ENCODE data around the gene RBMY1E. TPM values are rescaled to one million over a fixed set of nuclear protein-coding genes. Genes with fewer than 3 reads are reported as not detected.
"Not testable (repeated sequence)": the region's sequence is repeated elsewhere in the genome, so short reads cannot be mapped to it uniquely, and the experiment has no call there.

Gene RBMY1E
- polyA plus RNA-seq (2013, experiment 1 of 2): not detected
- polyA plus RNA-seq (2013, experiment 2 of 2): not detected

- not testable (repeated sequence) for H3K18ac ChIP-seq (ENCODE audit: low read length); H3K4ac ChIP-seq (ENCODE audit: low read length); H3K27ac ChIP-seq (replicated peaks; ENCODE audit: low read length); H2BK15ac ChIP-seq (ENCODE audit: low read length); H2AK5ac ChIP-seq (ENCODE audit: low read depth, low read length); H3K9me3 ChIP-seq (replicated peaks in 1 of 2; ENCODE audit: control insufficient read depth in 2 of 2, insufficient read depth in 1 of 2, low read depth in 1 of 2, low read length in 2 of 2); H3K14ac ChIP-seq (ENCODE audit: low read length); H4K91ac ChIP-seq (ENCODE audit: low read depth, low read length, poor library complexity); H3K4me3 ChIP-seq (ENCODE audit: low read length in 2 of 2); H3K36me3 ChIP-seq (replicated peaks in 1 of 2; ENCODE audit: control insufficient read depth in 2 of 2, insufficient read depth in 2 of 2, low read length in 2 of 2); H3K79me1 ChIP-seq (ENCODE audit: low read depth, low read length); H2BK12ac ChIP-seq (ENCODE audit: low read length); H3K4me2 ChIP-seq (ENCODE audit: insufficient read depth, low read length, poor library complexity, severe bottlenecking); DNase-seq (ENCODE audit: low spot score); H3K27me3 ChIP-seq (ENCODE audit: control insufficient read depth in 3 of 3, insufficient read depth in 3 of 3, low read depth in 1 of 3, low read length in 3 of 3); H2BK5ac ChIP-seq (ENCODE audit: low read length); H3K9ac ChIP-seq (ENCODE audit: low read depth, low read length, poor library complexity); H4K8ac ChIP-seq (ENCODE audit: low read depth, low read length); H2AFZ ChIP-seq (ENCODE audit: low read length); H3K23ac ChIP-seq (ENCODE audit: low read depth, low read length, poor library complexity); H3K4me1 ChIP-seq (ENCODE audit: control insufficient read depth in 2 of 2, insufficient read depth in 1 of 2, low read depth in 1 of 2, low read length in 2 of 2); H2BK120ac ChIP-seq (ENCODE audit: low read depth, low read length)
- WGBS, 2 donors (ENCODE audit: extremely low coverage in 2 of 2, insufficient read length in 2 of 2, insufficient replicate concordance in 1 of 2): no CpG with 5 or more reads among the region's 29 CpGs
These were observed at the start of gene RBMY1E for GRCh38 chrY:21917932-21918331. TSS of gene RBMY1E (minus strand) at chrY:21918032. CDS start at chrY:21916054, 1,978 bp downstream.

DNA sequence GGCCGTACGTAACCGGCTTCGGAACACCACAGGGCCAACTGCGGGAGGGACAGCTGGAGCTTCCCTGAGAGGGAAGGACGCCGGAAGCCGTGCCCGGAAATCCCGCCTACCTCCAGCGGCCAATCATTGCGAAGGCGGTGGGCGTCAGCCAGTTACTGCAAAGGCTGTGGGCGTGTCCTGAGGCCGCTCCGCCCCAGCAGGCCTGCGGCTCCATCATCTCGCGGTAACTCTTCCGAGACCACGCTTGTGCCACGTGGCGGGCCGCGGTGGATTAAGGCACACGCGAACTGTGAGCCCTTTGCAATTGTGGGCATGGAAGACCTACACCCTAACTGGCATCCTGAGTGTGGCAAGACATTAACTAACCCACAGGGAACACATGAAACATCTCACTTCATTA lies 23.4 kb downstream of the RBMY1E start, which contains the start of gene RBMY1D:
Gene RBMY1D (minus strand): TSS at position 101 of the 400 bp plus-strand sequence. CDS start 2,013 bp downstream, outside the sequence.
- not testable (repeated sequence) for H3K23ac ChIP-seq (ENCODE audit: low read depth, low read length, poor library complexity); H2BK15ac ChIP-seq (ENCODE audit: low read length); H2AK5ac ChIP-seq (ENCODE audit: low read depth, low read length); DNase-seq (ENCODE audit: low spot score); H3K9ac ChIP-seq (ENCODE audit: low read depth, low read length, poor library complexity); H3K14ac ChIP-seq (ENCODE audit: low read length); H3K4me3 ChIP-seq (ENCODE audit: low read length in 2 of 2); H2BK120ac ChIP-seq (ENCODE audit: low read depth, low read length); H3K9me3 ChIP-seq (replicated peaks in 1 of 2; ENCODE audit: control insufficient read depth in 2 of 2, insufficient read depth in 1 of 2, low read depth in 1 of 2, low read length in 2 of 2); H3K18ac ChIP-seq (ENCODE audit: low read length); H4K91ac ChIP-seq (ENCODE audit: low read depth, low read length, poor library complexity); H3K4me2 ChIP-seq (ENCODE audit: insufficient read depth, low read length, poor library complexity, severe bottlenecking); H3K79me1 ChIP-seq (ENCODE audit: low read depth, low read length); H3K36me3 ChIP-seq (replicated peaks in 1 of 2; ENCODE audit: control insufficient read depth in 2 of 2, insufficient read depth in 2 of 2, low read length in 2 of 2); H3K27me3 ChIP-seq (ENCODE audit: control insufficient read depth in 3 of 3, insufficient read depth in 3 of 3, low read depth in 1 of 3, low read length in 3 of 3); H2BK12ac ChIP-seq (ENCODE audit: low read length); H3K4ac ChIP-seq (ENCODE audit: low read length); H2AFZ ChIP-seq (ENCODE audit: low read length); H3K4me1 ChIP-seq (ENCODE audit: control insufficient read depth in 2 of 2, insufficient read depth in 1 of 2, low read depth in 1 of 2, low read length in 2 of 2); H3K27ac ChIP-seq (replicated peaks; ENCODE audit: low read length); H2BK5ac ChIP-seq (ENCODE audit: low read length); H4K8ac ChIP-seq (ENCODE audit: low read depth, low read length)
- no CpG with 5 or more reads among the region's 28 CpGs for WGBS, 2 donors (ENCODE audit: extremely low coverage in 2 of 2, insufficient read length in 2 of 2, insufficient replicate concordance in 1 of 2)

GRCh38 chrY:21869407-21870076 lies 48.3 kb downstream of the RBMY1E start:
- not testable (repeated sequence) for H3K79me1 ChIP-seq (ENCODE audit: low read depth, low read length); H2BK5ac ChIP-seq (ENCODE audit: low read length); H3K27ac ChIP-seq (replicated peaks; ENCODE audit: low read length); H3K18ac ChIP-seq (ENCODE audit: low read length); H3K9me3 ChIP-seq (replicated peaks in 1 of 2; ENCODE audit: control insufficient read depth in 2 of 2, insufficient read depth in 1 of 2, low read depth in 1 of 2, low read length in 2 of 2); H3K4me3 ChIP-seq (ENCODE audit: low read length in 2 of 2); H4K91ac ChIP-seq (ENCODE audit: low read depth, low read length, poor library complexity); H3K4me1 ChIP-seq (ENCODE audit: control insufficient read depth in 2 of 2, insufficient read depth in 1 of 2, low read depth in 1 of 2, low read length in 2 of 2); H2AK5ac ChIP-seq (ENCODE audit: low read depth, low read length); H3K9ac ChIP-seq (ENCODE audit: low read depth, low read length, poor library complexity); H3K36me3 ChIP-seq (replicated peaks in 1 of 2; ENCODE audit: control insufficient read depth in 2 of 2, insufficient read depth in 2 of 2, low read length in 2 of 2); H3K14ac ChIP-seq (ENCODE audit: low read length); DNase-seq (ENCODE audit: low spot score); H2AFZ ChIP-seq (ENCODE audit: low read length); H3K23ac ChIP-seq (ENCODE audit: low read depth, low read length, poor library complexity); H4K8ac ChIP-seq (ENCODE audit: low read depth, low read length); H2BK12ac ChIP-seq (ENCODE audit: low read length); H3K4me2 ChIP-seq (ENCODE audit: insufficient read depth, low read length, poor library complexity, severe bottlenecking); H2BK120ac ChIP-seq (ENCODE audit: low read depth, low read length); H3K4ac ChIP-seq (ENCODE audit: low read length); H2BK15ac ChIP-seq (ENCODE audit: low read length); H3K27me3 ChIP-seq (ENCODE audit: control insufficient read depth in 3 of 3, insufficient read depth in 3 of 3, low read depth in 1 of 3, low read length in 3 of 3)
- no CpG with 5 or more reads among the region's 5 CpGs for WGBS, 2 donors (ENCODE audit: extremely low coverage in 2 of 2, insufficient read length in 2 of 2, insufficient replicate concordance in 1 of 2)

Measured in neuronal stem cell (in vitro differentiated cells).